HPDE6-E6E7 (cell line): ENCODE measurements around the gene MTERF1.
"Not testable (repeated sequence)": the region's sequence is repeated elsewhere in the genome, so short reads cannot be mapped to it uniquely, and the experiment has no call there.

Source experiments
- DNase-seq: peaks from one replicate; pipeline ENCODE4 v3.0.0; 2011; ENCODE audit warnings: missing footprints; ENCODE audit errors: extremely low spot score

MTERF1 gene

DNA sequence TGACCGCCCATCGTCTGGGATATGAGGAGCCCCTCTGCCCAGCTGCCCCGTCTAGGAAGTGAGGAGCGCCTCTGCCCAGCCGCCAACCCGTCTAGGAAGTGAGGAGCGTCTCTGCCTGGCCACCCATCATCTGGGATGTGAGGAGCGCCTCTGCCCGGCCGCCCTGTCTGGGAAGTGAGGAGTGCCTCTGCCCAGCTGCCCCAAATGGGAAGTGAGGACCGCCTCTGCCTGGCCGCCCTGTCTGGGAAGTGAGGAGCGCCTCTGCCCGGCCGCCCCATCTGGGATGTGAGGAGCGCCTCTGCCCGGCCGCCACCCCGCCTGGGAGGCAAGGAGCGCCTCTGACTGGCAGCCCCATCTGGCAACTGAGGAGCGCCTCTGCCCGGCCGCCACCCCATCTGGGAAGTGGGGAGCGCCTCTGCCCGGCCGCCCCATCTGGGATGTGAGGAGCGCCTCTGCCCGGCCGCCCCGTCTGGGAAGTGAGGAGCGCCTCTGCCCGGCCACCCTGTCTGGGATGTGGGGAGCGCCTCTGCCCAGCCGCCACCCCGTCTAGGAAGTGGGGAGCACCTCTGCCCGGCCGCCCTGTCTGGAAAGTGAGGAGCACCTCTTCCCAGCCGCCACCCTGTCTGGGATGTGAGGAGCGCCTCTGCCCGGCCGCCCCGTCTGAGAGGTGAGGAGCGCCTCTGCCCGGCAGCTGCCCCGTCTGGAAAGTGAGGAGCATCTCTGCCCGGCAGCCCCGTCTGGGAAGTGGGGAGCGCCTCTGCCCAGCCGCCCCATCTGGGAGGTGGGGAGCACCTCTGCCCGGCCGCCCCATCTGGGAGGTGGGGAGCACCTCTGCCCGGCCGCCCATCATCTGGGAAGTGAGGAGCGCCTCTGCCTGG is 7.1 kb upstream of the MTERF1 start:
- not testable (repeated sequence) for DNase-seq

DNA sequence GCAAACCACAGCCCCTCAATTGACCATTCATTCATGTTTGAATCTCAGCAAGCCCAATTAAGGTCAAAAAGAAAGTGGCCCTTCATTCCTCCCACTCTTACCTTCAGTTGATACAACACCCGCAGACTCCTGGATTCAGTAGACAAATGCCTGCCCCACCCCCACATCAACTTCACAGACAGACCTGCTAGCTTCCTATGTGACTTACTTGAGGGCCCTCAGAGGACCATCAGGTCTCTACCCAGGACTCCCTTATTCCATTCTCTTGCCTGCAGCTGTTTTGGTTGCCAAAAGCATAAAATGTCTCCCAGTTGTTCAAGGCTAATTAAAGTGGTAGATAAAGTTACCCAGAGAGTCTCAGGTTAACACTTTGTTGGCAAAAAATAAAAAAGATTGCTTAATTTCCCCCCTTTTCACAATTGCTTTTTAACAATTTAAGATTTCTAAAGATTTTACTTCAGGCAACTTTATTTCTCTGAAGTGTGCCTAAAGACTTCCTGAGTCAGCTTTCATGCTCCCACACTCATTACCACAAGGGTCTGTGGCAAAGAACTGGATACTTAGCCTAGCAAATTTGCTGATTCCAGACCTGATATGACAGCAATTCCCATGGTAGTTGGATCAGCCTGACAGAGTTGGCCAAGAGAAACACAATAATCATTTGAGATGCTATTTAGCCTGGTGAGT is 3.3 kb upstream of the MTERF1 start:
- DNase-seq = no peak

DNA sequence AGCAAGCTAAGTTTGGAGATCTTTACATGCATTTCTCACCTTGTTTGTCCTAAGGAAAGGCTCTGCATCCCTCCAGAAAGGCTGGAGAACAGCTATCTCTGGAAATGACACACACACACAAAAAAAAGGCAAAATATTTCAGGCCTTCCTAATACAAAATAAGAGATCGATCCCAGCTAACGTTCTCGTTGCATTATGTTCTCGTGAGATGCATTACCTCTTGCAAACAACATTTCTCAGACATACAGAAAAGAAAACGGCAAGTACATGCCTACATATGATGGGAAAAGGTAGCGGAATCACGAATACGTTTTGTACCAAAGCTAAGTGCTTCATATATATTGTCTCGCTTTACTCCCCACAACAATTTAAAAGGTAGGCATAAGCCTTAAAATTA is 488 bp downstream of the MTERF1 start:
- no peak for DNase-seq

DNA sequence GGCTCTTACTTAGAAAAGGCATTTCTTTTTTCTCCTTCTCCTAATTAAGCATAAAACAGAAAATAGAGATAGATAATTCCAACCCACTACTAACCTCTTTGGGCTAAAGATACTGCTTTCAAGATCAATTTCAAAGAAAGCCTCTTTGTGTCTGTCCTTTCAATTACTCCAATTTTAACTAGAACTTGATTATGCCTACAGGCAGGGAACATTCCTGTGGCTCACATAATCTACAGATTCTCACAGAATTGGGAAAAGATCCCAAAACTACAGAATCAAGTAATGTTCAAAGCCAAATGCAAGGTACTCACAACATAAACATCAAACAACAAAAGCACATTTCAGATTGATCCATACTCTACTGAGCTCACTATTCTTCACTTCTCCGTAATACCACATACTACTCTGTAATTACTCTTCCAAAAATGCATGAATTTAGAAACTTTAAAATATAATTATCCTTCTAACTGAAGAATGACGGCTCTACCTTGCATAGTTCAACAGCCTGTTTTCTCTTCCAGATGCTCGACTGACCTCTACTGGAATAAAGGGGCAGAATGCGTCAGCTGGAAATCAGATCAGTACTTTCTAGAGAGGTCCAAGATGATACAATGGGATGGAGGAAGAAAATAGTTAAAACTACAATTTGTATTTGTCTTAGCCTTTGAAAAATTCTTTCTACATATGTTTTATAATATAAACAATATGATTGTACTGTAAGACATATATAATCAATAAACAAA is 3.9 kb downstream of the MTERF1 start:
- DNase-seq = no peak

DNA sequence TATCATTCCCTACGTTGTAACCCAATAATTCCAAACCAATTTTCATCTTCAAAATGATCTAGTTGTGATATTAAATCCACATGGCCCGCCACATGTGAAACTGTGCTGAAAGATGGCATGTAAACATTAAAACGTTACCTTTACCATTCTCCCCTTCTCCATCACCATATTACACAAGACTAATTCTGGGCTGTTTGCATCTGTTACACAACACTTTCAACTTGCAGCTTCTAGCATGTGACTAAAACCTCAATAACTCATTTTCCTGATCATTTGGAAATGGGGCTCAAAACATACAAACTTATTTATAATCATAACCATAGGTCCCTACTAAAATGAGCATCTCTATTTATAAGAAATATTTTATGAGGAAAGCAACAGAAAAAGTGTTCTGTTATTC is 4.7 kb downstream of the MTERF1 start:
- DNase-seq = no peak

DNA sequence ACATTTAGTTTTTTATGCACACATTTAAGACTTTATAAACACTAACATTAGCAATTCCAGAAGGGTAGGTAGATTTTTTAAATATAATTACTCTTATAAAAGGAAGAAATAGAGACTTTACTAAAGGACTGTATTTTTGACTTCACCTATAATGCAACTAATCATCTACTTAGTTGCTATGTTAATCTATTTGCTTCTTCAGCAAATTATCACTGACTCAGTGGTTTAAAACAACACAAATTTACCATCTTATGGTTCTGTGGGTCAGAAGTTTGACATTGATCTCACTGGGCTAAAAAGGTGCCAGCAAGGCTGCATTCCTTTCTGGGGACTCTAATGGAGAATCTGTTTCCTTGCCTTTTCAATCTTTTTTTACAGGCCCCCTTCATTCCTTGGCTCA is 7.6 kb downstream of the MTERF1 start:
- no peak for DNase-seq

DNA sequence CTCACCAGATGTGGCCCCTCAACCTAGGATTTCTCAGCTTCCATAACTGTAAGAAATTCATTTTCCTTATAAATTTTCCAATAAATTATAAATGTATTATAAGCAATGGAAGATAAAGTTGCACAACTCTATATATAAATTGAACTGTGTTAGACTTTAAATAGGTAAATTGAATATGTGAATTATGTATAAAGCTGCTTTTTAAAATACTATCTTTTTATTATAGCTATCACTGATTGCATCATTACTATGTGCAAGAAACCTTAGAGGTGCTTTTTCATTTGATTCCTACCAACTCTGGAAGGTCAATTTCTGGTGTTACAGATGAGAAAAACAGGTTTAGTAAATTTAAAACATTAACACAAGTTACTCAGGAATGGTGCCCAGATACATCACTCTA is 8.4 kb downstream of the MTERF1 start:
- no peak for DNase-seq

DNA sequence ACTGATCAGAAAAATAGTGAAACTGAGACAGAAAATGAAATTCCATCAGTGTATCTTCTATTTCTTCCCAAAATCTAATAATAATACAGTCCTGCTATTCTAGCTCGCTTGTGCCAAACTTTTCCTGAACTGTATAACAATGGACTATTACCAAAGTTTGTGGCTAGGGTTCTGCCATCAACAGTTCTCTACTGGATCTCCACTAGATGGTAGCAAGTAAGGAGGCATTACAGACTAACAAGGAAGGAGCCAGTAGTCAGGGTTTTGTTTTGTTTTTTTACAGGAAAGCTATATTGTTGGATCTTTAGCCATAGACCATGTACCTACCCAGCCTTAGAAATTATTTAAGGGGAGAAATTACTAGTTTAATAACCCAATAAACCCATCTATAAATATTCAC is 10.8 kb downstream of the MTERF1 start:
- DNase-seq = no peak

DNA sequence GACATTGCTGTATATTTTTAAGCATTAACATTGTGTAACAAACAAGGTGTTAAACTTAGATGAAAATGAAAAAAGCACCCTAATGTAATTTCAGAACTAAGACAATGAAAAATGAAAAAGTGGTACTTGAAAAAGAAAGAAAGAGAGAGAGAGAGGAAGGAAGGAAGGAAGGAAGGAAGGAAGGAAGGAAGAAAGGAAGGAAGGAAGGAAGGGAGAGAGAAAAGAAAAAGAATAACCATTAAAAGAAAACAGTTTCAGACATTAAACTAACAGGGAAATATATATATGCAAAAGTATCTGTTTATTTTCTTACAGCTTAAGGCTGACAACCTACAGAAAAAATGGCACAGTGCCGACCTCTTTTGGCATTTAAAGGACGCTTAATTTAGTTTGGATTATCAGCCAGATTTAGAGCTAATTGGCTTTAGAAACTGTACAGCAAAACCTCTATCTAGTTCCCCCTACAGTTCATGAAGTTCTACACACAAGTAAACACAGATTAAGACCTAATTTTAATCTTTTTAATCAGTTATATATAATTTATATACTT is 13.8 kb downstream of the MTERF1 start:
- DNase-seq = no peak

DNA sequence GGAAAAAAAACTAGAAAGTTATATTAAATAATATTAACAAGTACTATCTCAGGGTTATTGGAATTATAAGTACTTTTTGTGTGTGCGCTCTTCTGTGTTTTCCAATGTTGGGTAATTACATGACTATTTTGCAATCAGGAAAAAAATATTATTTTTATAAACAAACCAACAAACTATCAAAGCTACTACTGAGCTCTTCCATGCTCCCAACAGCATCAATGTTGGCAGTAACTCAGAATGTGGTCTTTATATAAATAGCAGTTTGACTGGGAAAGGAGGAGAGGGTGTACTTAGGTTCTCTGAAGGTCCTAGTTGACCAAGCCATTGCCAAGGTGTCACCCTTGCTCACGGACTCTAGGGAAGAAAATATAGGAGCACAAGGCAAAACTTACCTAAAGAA is 15.0 kb downstream of the MTERF1 start:
- DNase-seq = no peak

DNA sequence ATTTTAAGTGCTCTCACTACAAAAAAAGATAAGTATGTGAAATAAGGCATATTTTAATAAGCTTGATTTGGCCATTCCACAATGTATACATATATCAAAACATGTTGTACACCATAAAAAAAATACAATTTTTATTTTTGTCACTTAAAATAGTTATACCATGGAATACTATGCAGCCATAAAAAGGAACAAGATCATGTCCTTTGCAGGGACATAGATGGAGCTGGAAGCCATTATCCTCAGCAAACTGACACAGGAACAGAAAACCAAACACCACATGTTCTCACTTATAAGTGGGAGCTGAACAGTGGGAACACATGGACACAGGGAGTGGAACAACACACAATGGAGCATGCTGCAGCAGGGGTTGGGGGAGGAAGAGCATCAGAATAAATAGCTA is 15.9 kb downstream of the MTERF1 start:
- DNase-seq = not testable (repeated sequence)

DNA sequence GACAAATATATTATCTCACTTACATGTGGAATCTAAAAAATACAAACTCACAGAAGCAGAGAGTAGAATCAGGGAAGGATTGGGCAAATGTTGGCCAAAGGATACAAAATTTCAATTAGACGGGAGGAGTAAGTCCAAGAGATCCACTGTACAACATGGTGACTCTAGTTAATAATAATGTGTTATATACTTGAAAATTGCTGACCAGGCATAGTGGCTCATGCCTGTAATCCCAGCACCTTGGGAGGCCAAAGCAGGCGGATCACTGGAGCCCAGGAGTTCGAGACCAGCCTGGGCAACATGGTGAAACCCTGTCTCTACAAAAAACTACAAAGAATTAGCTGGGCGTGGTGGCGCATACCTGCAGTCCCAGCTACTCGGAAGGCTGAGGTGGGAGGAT is 16.4 kb downstream of the MTERF1 start:
- no peak for DNase-seq

DNA sequence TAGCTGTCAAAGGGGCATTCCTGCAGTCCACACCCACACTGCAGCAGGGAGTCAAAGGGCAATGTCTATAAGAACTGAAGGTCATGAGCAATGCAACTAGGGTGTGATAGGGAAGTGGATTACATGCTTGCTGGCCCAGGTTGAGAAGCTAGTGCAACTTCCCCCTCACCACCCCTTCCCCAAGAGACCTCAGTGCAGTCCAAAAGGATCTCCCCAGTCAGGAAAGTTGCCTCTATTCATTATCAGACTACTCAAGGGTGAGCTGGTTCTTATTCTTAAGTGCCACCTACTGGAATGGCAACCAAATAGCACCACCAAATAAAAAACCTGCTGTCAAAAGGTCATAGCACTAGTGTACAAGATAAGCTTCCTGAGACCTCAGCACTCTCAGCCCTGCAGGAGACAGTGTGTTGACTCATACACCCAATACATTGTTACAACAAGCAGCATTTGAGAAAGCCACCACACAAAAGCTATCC is 28.2 kb downstream of the MTERF1 start:
- DNase-seq = peak; percentile 15

DNA sequence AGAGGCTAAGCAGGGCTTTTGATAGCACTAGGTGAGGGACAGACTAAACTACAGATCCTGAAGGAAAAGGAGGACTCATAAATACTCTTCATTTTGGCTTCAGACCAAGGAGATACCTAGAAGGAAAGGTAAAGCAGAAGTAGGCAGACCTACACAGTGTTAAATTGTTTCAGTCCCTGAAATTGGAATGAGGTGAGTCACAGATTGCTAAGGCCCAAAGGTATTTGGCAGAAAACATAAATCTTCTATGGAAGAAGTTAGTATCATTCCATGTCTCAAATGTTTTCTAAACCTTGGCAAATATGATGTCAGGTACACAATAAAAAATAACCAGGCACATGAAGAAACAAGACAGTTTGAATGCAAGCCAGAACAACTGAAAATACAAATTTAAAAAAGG is 30.0 kb downstream of the MTERF1 start:
- peak; percentile 42 for DNase-seq

DNA sequence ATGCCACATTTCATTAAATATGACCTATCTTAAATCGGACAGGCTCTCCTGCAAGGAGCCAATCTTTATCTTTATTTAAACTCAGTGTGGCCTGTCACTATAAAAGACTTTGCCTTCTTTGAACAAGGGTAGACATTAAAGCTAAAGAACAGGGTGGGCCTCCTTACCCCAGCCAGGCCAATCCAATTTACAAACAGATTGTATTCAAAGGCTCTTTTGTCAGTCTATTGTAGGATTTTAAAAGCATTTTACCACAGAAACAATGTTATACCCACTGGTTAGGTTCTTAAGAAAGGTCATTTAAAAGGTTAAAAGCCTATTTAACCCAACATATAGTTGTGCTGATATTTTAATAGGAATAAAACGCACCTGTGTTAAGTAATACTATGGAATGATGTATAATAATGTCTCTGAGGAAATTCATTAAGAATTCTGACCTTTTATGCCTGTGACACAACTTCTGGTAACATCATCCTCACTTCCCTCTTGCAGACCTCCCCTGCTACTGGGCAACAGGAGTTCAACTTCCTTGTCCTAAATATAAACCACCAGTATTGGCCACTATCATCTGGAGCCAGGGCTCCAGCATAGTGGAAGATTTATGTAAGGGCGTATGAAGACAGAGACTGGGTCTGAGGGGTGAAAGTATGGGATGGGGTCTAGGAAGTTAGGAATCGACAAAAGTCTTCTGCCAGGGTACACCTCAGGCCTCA is 32.5 kb downstream of the MTERF1 start:
- no peak for DNase-seq

DNA sequence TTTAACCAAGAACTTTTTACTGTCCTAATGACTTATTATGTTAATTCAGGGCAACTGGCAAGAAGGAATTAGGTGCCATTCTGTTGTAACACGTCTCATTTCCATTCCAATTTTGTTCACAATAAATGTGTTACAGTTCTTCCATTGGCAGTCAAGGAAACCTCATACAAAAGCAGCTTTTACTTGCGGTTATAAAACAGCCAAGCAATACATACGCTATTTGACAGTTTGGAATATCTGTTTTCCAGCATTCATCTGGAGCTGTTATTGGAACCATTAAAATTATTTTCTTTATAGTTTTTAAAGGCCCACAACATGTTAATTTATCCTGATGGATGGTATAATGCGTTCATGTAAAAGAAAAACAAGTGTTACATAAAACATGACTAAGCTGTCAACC is 33.3 kb downstream of the MTERF1 start:
- DNase-seq = no peak

DNA sequence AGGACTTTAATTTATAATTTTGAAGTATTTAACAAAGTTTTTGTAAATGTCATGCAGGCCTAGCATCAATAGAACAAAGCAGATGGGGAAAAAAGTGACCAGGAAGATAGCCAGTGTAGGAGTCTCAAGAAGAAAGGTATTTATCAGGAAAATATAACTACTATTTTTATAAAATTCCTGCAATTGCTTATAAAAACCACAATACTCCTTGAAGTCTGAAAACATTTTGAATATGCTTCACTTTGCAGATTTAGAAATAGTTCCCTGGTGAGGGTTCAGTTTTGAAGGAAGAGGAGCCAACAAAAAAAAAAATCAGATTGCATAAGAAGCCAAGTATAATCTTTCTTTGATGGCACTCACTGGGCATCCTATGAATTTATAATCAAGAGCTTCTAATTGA is 34.1 kb downstream of the MTERF1 start:
- DNase-seq = no peak

DNA sequence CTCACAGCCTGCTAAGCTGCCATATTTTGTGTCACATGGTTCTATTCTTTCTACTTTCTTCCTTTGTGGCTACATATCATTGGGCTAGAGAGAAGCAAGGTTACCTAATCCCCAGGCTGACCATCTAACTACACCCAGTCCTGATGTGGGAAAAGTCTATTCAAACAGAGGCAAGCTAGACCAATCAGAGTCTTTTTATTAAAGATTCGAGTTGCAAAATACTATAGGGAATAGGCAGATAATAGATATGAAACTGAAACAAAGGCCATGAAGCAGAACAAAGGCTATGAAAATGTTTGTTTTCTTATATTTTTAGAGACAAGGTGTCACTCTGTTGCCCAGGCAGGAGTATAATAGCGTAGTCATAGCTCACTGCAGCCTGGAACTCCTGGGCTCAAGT is 36.7 kb downstream of the MTERF1 start:
- DNase-seq = no peak

DNA sequence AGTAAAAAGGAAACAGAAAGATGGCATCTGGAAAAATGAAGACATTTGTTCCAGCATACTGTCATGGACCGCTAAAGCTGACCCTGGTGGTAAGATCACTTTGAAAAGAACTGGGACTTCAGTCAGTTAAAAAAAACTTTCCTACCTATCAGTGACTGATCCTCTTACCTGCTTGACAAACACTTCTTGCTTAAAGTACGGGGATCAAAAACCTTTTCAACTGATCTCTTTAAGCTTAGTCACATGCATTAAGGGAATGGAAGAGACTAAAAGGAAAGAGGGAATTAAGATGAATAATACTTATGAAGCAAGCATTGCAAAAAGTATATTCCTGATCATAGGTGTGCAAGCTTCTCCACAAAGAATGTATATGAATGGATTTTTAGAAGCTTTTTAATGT is 42.1 kb downstream of the MTERF1 start:
- no peak for DNase-seq

DNA sequence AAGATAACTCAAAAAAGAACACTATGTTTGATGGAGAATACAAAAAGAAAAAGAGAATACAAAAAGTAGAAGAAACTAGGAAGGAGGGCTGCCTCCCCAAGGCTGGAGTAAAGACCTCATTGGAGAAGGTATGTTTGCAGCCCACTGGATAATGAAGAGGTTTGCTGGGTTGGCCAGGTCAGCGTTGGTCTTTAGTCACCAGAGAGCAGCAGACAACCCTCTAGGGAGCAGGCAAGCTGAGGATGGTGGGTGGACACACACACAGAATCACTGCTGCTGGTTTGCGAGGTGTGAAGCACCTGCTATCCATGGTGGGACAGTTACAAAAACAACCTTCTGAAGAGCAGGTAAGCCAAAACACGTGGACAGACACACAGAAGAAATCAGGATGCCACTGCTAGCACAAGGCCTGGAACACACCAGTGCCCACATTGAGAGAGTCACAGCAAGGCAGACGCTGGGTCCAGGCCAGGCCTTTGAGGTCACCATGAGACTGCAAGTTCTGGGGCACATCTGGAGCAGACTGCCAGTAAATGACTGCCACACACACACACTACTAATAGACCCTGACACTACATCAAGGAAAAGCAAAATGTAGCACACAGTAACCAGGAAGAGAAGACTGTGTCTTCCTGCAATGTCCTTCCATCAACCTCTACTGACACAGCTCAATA is 43.0 kb downstream of the MTERF1 start:
- no peak for DNase-seq

DNA sequence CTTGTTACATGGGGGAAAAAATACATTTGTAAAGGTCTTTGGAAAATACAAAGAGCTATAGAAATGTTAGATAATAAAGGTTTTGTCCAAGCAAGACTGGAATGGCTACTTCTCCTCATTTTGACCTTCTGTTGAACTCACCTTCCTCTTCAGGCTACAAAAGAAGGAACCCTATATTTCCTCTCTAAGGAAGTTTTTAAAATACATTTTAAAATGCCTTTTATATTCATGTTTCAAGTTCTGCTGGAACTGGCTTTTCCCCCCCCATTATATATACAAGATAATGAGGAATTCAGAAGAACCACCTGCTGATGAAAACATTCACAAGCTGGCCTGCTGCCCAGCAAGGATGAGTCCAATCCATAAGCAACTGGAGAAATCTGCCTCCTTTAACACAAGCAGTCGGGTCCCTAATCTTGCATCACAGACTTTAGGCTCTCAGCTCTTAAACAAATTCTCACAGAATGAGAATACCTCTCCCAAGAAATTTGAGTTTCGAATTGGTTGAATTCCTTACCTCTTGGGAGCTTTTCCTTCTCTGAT is 44.6 kb downstream of the MTERF1 start:
- no peak for DNase-seq
